Endothelial cell of umbilical vein (primary cell): ENCODE measurements around the gene NEUROD1. TPM values are rescaled to one million over a fixed set of nuclear protein-coding genes. Genes with fewer than 3 reads are reported as not detected.

ENCODE experiments used
- BruUV-seq: library from RNA; stranded (reverse); fragments of 400-500 nt; replicated peaks from 2 replicates; lab custom pipeline; 2021; lab: Mats Ljungman, UMichigan
- CTCF ChIA-PET: fragments of 300-600, 350-600 bp; sonication (Branson Sonifier 250); formaldehyde crosslinking; loops from one replicate; lab custom pipeline; 2021; ENCODE audit warnings: antibody characterized with exemption, inconsistent platforms; lab: Charles Lee
- POLR2A ChIA-PET: fragments of 300-600, 350-600 bp; sonication (Branson Sonifier 250); formaldehyde crosslinking; loops from one replicate; lab custom pipeline; 2021; ENCODE audit warnings: antibody characterized with exemption, inconsistent platforms; lab: Charles Lee
- DNase-seq: peaks from one replicate; pipeline ENCODE4 v3.0.0-alpha.2; 2011; ENCODE audit warnings: low read depth, low spot score
- FAIRE-seq: peaks from 2 replicates; lab custom pipeline; 2011; peaks lifted over from hg19 to GRCh38; lab: Jason Lieb, UNC
- H2AFZ ChIP-seq: 2 replicates; pipeline ENCODE4 v1.6.0; 2012; ENCODE audit warnings: low read depth, low read length, control low read depth, inconsistent platforms
- H3K27ac ChIP-seq: 2 replicates; pipeline ENCODE4 v1.5.1; 2011; ENCODE audit warnings: low read depth, mild to moderate bottlenecking, control low read depth, low read length, moderate library complexity; ENCODE audit not compliant: insufficient read depth
- H3K27me3 ChIP-seq, 2 experiments: 2 replicates each; pipeline versions ENCODE4 v1.6.0 to v1.6.1; 2011; ENCODE audit warnings: low read length in 2 of 2, mixed read lengths in 1 of 2; ENCODE audit not compliant: control insufficient read depth in 2 of 2, insufficient read depth in 2 of 2
- H3K36me3 ChIP-seq, 2 experiments: 2 replicates in 1 of 2; 3 replicates in 1 of 2; pipeline ENCODE4 v1.5.1; 2011; ENCODE audit warnings: low read length in 2 of 2, mild to moderate bottlenecking in 1 of 2, moderate library complexity in 1 of 2; ENCODE audit not compliant: control insufficient read depth in 2 of 2, insufficient read depth in 2 of 2; ENCODE audit errors: extremely low read depth in 1 of 2
- H3K4me1 ChIP-seq: 3 replicates; pipeline ENCODE4 v1.5.1; 2011; ENCODE audit warnings: mild to moderate bottlenecking, low read length; ENCODE audit not compliant: control insufficient read depth, insufficient read depth; ENCODE audit errors: extremely low read depth
- H3K4me2 ChIP-seq: 2 replicates; pipeline ENCODE4 v1.6.1; 2011; ENCODE audit warnings: low read length, control low read depth, mixed read lengths; ENCODE audit not compliant: insufficient read depth
- H3K4me3 ChIP-seq, 3 experiments: fragments of 200-600 bp in 1 of 3; sonication (generic), shearing (Covaris generic) in 1 of 3; replicated peaks in 1 of 3; 2 replicates each; pipeline ENCODE4 v1.5.1; 2011 to 2016; ENCODE audit warnings: control low read depth in 3 of 3, low read length in 3 of 3, mild to moderate bottlenecking in 2 of 3, inconsistent platforms in 1 of 3, low read depth in 1 of 3, moderate library complexity in 1 of 3; ENCODE audit not compliant: insufficient read depth in 1 of 3
- H3K79me2 ChIP-seq: 2 replicates; pipeline ENCODE4 v1.6.0; 2012; ENCODE audit warnings: low read length, inconsistent platforms; ENCODE audit not compliant: control insufficient read depth, insufficient read depth
- H3K9ac ChIP-seq: replicated peaks from 2 replicates; pipeline ENCODE3; 2011; ENCODE audit warnings: low read length, control low read depth; ENCODE audit not compliant: insufficient read depth; ENCODE audit errors: extremely low read depth
- H3K9me1 ChIP-seq: replicated peaks from 3 replicates; pipeline ENCODE4 v1.6.0; 2011; ENCODE audit warnings: mild to moderate bottlenecking, low read length; ENCODE audit not compliant: control insufficient read depth, insufficient read depth; ENCODE audit errors: extremely low read depth
- H3K9me3 ChIP-seq: replicated peaks from 2 replicates; pipeline ENCODE4 v1.5.1; 2012; ENCODE audit warnings: low read length, inconsistent platforms; ENCODE audit not compliant: control insufficient read depth, insufficient read depth
- H4K20me1 ChIP-seq: replicated peaks from 2 replicates; pipeline ENCODE3; 2011; ENCODE audit warnings: mild to moderate bottlenecking, low read length; ENCODE audit not compliant: control insufficient read depth, insufficient read depth; ENCODE audit errors: extremely low read depth
- CTCF ChIP-seq, 2 donors: IDR thresholded peaks; 1 replicate in 1 of 2; 2 replicates in 1 of 2; pipeline ENCODE4 v1.5.1; 2011; ENCODE audit warnings: low read length in 2 of 2, mild to moderate bottlenecking in 2 of 2, moderate library complexity in 2 of 2, control low read depth in 1 of 2, inconsistent platforms in 1 of 2, low read depth in 1 of 2; ENCODE audit not compliant: insufficient read depth in 1 of 2; ENCODE audit errors: extremely low read depth in 1 of 2
- EZH2 ChIP-seq: IDR thresholded peaks from 2 replicates; pipeline ENCODE4 v1.6.1; 2012; ENCODE audit warnings: borderline replicate concordance, low read depth, mild to moderate bottlenecking, moderate library complexity, low read length, inconsistent platforms; ENCODE audit not compliant: severe bottlenecking
- FOS ChIP-seq: IDR thresholded peaks from 2 replicates; pipeline ENCODE4 v1.6.1; 2011; ENCODE audit warnings: mild to moderate bottlenecking, low read length, moderate library complexity, borderline replicate concordance; ENCODE audit not compliant: insufficient read depth
- GATA2 ChIP-seq: IDR thresholded peaks from 2 replicates; pipeline ENCODE4 v1.7.0; 2011; ENCODE audit warnings: low read depth, mild to moderate bottlenecking, moderate library complexity, mixed read lengths, low read length; ENCODE audit not compliant: insufficient read length, insufficient read depth
- JUN ChIP-seq: IDR thresholded peaks from 2 replicates; pipeline ENCODE4 v1.6.1; 2011; ENCODE audit warnings: borderline replicate concordance, low read depth; ENCODE audit not compliant: insufficient read length, insufficient read depth
- MAX ChIP-seq: IDR thresholded peaks from 2 replicates; pipeline ENCODE4 v1.6.1; 2011; ENCODE audit not compliant: insufficient read depth, insufficient read length
- MYC ChIP-seq: IDR thresholded peaks from one replicate; pipeline ENCODE4 v1.6.1; 2011; ENCODE audit warnings: mild to moderate bottlenecking, low read depth, low read length
- POLR2A ChIP-seq: IDR thresholded peaks from 2 replicates; pipeline ENCODE4 v1.6.1; 2012; ENCODE audit warnings: low read depth, mild to moderate bottlenecking, control low read depth, low read length
- POLR2AphosphoS5 ChIP-seq: IDR thresholded peaks from 2 replicates; pipeline ENCODE4 v1.6.1; 2012; ENCODE audit warnings: low read depth, mild to moderate bottlenecking, control low read depth, low read length, moderate library complexity; ENCODE audit not compliant: insufficient read depth
- dilution Hi-C: fragments of 300-500 bp; cut with MboI; formaldehyde crosslinking; loops from one replicate; pipeline ENCODE4 v1.15.0; 2019; ENCODE audit warnings: low sequenced_read_pairs; ENCODE audit not compliant: extremely low pct_ligation_motif_present
- intact Hi-C: fragments of 100-400 bp; cut with micrococcal nuclease; formaldehyde crosslinking; loops from one replicate; pipeline ENCODE4 v1.10.0; 2022
- polyA plus RNA-seq, 4 experiments: library from polyadenylated mRNA; depleted of rRNA in 3 of 4; stranded (reverse) in 3 of 4; unstranded in 1 of 4; fragments of >200 nt; gene quantifications; 2 replicates each; pipeline versions ENCODE4 v1.2.1 to v1.2.3, GENCODE V29; 2011 to 2012; ENCODE audit warnings: missing spikeins in 1 of 4
- total RNA-seq: library from RNA; stranded (reverse); gene quantifications from 2 replicates; pipeline ENCODE4 v1.2.3, GENCODE V29; 2021

NEUROD1 gene
- total and polyA plus RNA-seq, 2 donors (not counting 3 experiments of a cell fraction or from before 2014, with no cell fraction given): not detected

- intact Hi-C loops: no loop called here
- no peaks in the 10 kb centered on the region for H4K20me1 ChIP-seq
- no peaks in the 10 kb centered on the region for H3K4me1 ChIP-seq
- no peaks in the 10 kb centered on the region for H3K9me3 ChIP-seq
- ChIA-PET POLR2A (no interaction called here), CTCF (no interaction called here)
- H2AFZ ChIP-seq: no peak overlapping the region
- no peak overlapping the region for H3K9ac ChIP-seq
- no peak for TF ChIP-seq EZH2
- no peak for TF ChIP-seq MAX
- TF ChIP-seq POLR2AphosphoS5: no peak
- TF ChIP-seq POLR2A: no peak
- BruUV-seq: no TSS peak
- no peaks in the 10 kb centered on the region for H3K9me1 ChIP-seq
- FAIRE-seq (no peak), DNase-seq (no peak)
- no peak overlapping the region for H3K4me2 ChIP-seq
- no peaks in the 10 kb centered on the region for H3K27me3 ChIP-seq
- no peaks in the 10 kb centered on the region for H3K36me3 ChIP-seq
- no peaks in the 10 kb centered on the region for H3K79me2 ChIP-seq
- dilution Hi-C loops: no loop called here
- no peak overlapping the region for H3K27ac ChIP-seq
- no peak overlapping the region for H3K4me3 ChIP-seq
Observed at GRCh38 chr2:181639686-181640085, 40.6 kb downstream of the NEUROD1 start.

GRCh38 chr2:181632733-181633401, 47.5 kb downstream of the NEUROD1 start:
- FAIRE-seq: no peak
- dilution Hi-C loops (no loop called here), intact Hi-C loops (no loop called here)
- TF ChIP-seq JUN (no peak), POLR2A (no peak), FOS (no peak), MYC (no peak), POLR2AphosphoS5 (no peak), GATA2 (no peak), CTCF (IDR thresholded peaks at IDR 0.05; ENCODE audit: extremely low read depth in 1 of 2, insufficient read depth in 1 of 2, low read depth in 1 of 2, low read length in 2 of 2) (no peak), EZH2 (no peak), MAX (no peak)
- peaks cover 0 to 2% of the 10 kb centered on the region in 2 experiments for H3K27me3 ChIP-seq
- DNase-seq: no peak
- H3K4me2 ChIP-seq: no peak overlapping the region
- POLR2A ChIA-PET: no interaction called here
- H3K9me3 ChIP-seq: no peaks in the 10 kb centered on the region
- no peak overlapping the region for H2AFZ ChIP-seq
- no peaks in the 10 kb centered on the region for H4K20me1 ChIP-seq
- H3K36me3 ChIP-seq: no peaks in the 10 kb centered on the region
- no peak overlapping the region for H3K9ac ChIP-seq
- BruUV-seq: no TSS peak
- H3K4me3 ChIP-seq: no peak overlapping the region
- CTCF ChIA-PET: no interaction called here
- H3K27ac ChIP-seq: no peak overlapping the region
- H3K4me1 ChIP-seq: no peaks in the 10 kb centered on the region
- H3K9me1 ChIP-seq: no peaks in the 10 kb centered on the region
- no peaks in the 10 kb centered on the region for H3K79me2 ChIP-seq
